NCI-H1048 (cell line): ENCODE data around the gene CXorf38.
"Not testable (repeated sequence)": the region's sequence is repeated elsewhere in the genome, so short reads cannot be mapped to it uniquely, and the experiment has no call there.

Source experiments
- DNase-seq: peaks from one replicate; lab custom pipeline; 2025; lab: John Stamatoyannopoulos, UW

Gene CXorf38

GRCh38 chrX:40628506-40628905 is 18.9 kb downstream of the CXorf38 start:
- DNase-seq: no peak

- no peak for DNase-seq
Observed at GRCh38 chrX:40625294-40625693, 22.1 kb downstream of the CXorf38 start.

GRCh38 chrX:40623665-40624064 is 23.7 kb downstream of the CXorf38 start:
- no peak for DNase-seq

- DNase-seq: no peak
Observed at GRCh38 chrX:40623139-40623536, 24.2 kb downstream of the CXorf38 start, which contains the start of gene MPC1L. MPC1L (plus strand) TSS chrX:40623428; CDS start chrX:40623566, 138 bp downstream.

- no peak for DNase-seq
Observed at GRCh38 chrX:40622479-40623138, 24.8 kb downstream of the CXorf38 start.

GRCh38 chrX:40617566-40617965 is 29.8 kb downstream of the CXorf38 start:
- no peak for DNase-seq

GRCh38 chrX:40615976-40616375 is 31.4 kb downstream of the CXorf38 start:
- DNase-seq: no peak

GRCh38 chrX:40612511-40612910 is 34.9 kb downstream of the CXorf38 start:
- DNase-seq: no peak

- DNase-seq: no peak
Observed at GRCh38 chrX:40607381-40607780, 40.0 kb downstream of the CXorf38 start.

- no peak for DNase-seq
Observed at GRCh38 chrX:40603446-40603845, 43.9 kb downstream of the CXorf38 start.

GRCh38 chrX:40589616-40590321 is 57.6 kb downstream of the CXorf38 start:
- DNase-seq: not testable (repeated sequence)

GRCh38 chrX:40587623-40588022 is 59.7 kb downstream of the CXorf38 start:
- DNase-seq: not testable (repeated sequence)

GRCh38 chrX:40582811-40583210 is 64.5 kb downstream of the CXorf38 start:
- no peak for DNase-seq

GRCh38 chrX:40582178-40582577 is 65.2 kb downstream of the CXorf38 start:
- DNase-seq: not testable (repeated sequence)

- DNase-seq: no peak
Observed at GRCh38 chrX:40581336-40581920, 65.9 kb downstream of the CXorf38 start.

GRCh38 chrX:40580537-40581335 is 66.6 kb downstream of the CXorf38 start, which contains the start of gene ATP6AP2:
ATP6AP2 (plus strand) TSS chrX:40580970; CDS start chrX:40581066, 96 bp downstream.
- peak; percentile 78 for DNase-seq

GRCh38 chrX:40579900-40580536 is 67.3 kb downstream of the CXorf38 start:
- DNase-seq: no peak

GRCh38 chrX:40579141-40579540 is 68.2 kb downstream of the CXorf38 start:
- DNase-seq: no peak

GRCh38 chrX:40578039-40578695 is 69.2 kb downstream of the CXorf38 start:
- no peak for DNase-seq
